Measurements from ENCODE around the gene SNRNP25. TPM values are rescaled to one million over a fixed set of nuclear protein-coding genes. Genes with fewer than 3 reads are reported as not detected.
"Not testable (repeated sequence)": the region's sequence is repeated elsewhere in the genome, so short reads cannot be mapped to it uniquely, and the experiment has no call there.

SNRNP25 gene
- 10 to 100 TPM in 5 of 6 donors, 1 to 10 TPM in 1; 6.9 to 26.2 (median 16.0) TPM for total RNA-seq

DNA sequence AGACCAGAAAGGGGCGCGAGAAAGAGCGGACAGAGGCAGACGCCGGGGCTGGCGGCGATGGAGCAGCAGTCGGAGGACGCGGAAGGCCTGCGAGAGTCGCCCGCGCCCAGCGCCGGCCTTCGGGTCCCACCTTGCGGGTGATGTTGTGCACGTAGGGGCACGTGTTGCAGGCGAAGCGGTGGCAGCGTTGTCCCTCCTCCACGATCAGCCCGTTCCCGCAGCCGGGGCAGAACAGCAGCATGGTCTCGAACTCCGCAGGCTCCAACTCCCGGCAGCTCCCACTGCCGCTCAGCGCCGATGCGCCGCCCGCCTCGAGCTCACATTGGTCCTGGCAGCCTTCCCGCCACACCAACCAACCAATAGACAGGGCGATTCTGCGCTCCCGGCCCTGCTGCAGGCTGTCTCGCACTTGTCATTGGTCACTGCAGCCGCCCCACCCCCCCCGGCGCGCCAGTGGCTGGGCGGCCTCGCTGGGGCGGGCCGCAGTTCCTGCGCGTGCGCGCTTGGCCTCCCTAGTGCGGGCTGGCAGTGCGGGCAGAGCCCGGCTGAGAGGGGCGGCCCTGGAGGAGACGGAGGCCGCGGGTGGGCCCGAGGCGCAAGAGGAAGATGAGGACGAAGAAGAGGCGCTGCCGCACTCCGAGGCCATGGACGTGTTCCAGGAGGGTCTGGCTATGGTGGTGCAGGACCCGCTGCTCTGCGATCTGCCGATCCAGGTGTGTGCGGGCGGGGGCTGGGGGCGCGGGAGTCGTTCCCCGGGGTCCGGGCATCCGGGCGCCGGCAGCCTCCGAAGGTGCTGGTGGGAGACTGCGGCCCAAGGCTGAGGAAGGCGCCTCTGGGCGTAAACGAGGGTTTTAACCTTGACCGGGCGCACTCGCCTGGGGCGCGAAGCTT, at the start of gene SNRNP25, which contains the start of gene POLR3K:
TSS of gene SNRNP25 (plus strand) at position 483 of the 891 bp plus-strand sequence. CDS start at position 672, 189 bp downstream.
TSS of gene POLR3K (minus strand) at position 263 of the 891 bp plus-strand sequence. CDS start at position 241, 22 bp downstream.
- peaks cover 3 to 29% (median 12%) of the 10 kb centered on the region in 4 donors for H3K4me1 ChIP-seq
- H3K27me3 ChIP-seq, result no peaks in the 10 kb centered on the region
- H3K4me3 ChIP-seq, result peak within 1 kb of the TSS; percentile 80 to 96 (median 90)
- H3K9me3 ChIP-seq, result no peaks in the 10 kb centered on the region
- 1 to 2% methylated on average over 41 to 58 of the region's 91 CpGs for WGBS, 2 donors
- peak; percentile 98 to 99 for DNase-seq
- H3K36me3 ChIP-seq, result peaks cover 12 to 33% (median 27%) of the 10 kb centered on the region in 4 donors
- peak; percentile 97 to 98 for ATAC-seq (ENCODE audit: low FRiP score in 2 of 2)
- peak within 1 kb of the TSS; percentile 57 to 82 (median 80) for H3K27ac ChIP-seq
- TF ChIP-seq, protein P1, sequence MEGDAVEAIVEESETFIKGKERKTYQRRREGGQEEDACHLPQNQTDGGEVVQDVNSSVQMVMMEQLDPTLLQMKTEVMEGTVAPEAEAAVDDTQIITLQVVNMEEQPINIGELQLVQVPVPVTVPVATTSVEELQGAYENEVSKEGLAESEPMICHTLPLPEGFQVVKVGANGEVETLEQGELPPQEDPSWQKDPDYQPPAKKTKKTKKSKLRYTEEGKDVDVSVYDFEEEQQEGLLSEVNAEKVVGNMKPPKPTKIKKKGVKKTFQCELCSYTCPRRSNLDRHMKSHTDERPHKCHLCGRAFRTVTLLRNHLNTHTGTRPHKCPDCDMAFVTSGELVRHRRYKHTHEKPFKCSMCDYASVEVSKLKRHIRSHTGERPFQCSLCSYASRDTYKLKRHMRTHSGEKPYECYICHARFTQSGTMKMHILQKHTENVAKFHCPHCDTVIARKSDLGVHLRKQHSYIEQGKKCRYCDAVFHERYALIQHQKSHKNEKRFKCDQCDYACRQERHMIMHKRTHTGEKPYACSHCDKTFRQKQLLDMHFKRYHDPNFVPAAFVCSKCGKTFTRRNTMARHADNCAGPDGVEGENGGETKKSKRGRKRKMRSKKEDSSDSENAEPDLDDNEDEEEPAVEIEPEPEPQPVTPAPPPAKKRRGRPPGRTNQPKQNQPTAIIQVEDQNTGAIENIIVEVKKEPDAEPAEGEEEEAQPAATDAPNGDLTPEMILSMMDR (IDR thresholded peaks at IDR 0.05), result peak in 1 of 6 experiments; percentile 27
- peak in 3 of 4 donors; percentile 17 to 84 (median 24) for TF ChIP-seq POLR2A (IDR thresholded peaks at IDR 0.05)
- no peak for TF ChIP-seq EP300 (IDR thresholded peaks at IDR 0.05)
- TF ChIP-seq POLR2AphosphoS5 (IDR thresholded peaks at IDR 0.05), result peak; percentile 2 to 75

DNA sequence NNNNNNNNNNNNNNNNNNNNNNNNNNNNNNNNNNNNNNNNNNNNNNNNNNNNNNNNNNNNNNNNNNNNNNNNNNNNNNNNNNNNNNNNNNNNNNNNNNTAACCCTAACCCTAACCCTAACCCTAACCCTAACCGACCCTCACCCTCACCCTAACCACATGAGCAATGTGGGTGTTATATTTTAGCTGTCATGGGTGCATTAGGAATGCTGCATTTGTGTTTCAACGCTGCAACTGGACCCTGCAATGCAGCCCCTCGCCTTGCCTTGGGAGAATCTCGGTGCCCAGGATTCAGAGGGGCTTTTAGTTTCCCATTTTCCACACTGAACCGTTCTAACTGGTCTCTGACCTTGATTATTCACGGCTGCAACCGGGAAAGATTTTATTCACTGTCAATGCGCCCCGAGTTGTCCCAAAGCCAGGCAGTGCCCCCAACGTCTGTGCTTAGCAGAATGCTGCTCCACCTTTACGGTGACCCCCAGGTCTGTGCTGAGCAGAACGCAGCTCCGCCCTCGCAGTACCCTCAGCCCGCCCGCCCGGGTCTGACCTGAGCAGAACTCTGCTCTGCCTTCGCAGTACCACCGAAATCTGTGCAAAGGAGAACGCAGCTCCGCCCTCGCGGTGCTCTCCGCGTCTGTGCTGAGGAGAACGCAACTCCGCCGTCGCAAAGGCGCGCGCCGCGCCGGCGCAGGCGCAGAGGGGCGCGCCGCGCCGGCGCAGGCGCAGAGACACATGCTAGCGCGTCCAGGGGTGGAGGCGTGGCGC, 43.5 kb upstream of the SNRNP25 start:
- H3K27ac ChIP-seq, result no peak overlapping the region
- DNase-seq, result peak in 1 of 2 donors; percentile 80
- H3K9me3 ChIP-seq, result peaks cover 0 to 7% (median 0%) of the 10 kb centered on the region in 4 donors
- 80 to 88% methylated on average over 3 to 48 of the region's 48 CpGs for WGBS, 2 donors
- no peaks in the 10 kb centered on the region for H3K36me3 ChIP-seq
- TF ChIP-seq POLR2AphosphoS5 (IDR thresholded peaks at IDR 0.05) (no peak), POLR2A (IDR thresholded peaks at IDR 0.05) (no peak), EP300 (IDR thresholded peaks at IDR 0.05) (no peak)
- TF ChIP-seq, protein P1 (IDR thresholded peaks at IDR 0.05), result no peak
- H3K27me3 ChIP-seq, result no peaks in the 10 kb centered on the region
- no peak overlapping the region for H3K4me3 ChIP-seq
- ATAC-seq (ENCODE audit: low FRiP score in 2 of 2), result peak in 1 of 2 donors; percentile 81
- H3K4me1 ChIP-seq, result no peaks in the 10 kb centered on the region

DNA sequence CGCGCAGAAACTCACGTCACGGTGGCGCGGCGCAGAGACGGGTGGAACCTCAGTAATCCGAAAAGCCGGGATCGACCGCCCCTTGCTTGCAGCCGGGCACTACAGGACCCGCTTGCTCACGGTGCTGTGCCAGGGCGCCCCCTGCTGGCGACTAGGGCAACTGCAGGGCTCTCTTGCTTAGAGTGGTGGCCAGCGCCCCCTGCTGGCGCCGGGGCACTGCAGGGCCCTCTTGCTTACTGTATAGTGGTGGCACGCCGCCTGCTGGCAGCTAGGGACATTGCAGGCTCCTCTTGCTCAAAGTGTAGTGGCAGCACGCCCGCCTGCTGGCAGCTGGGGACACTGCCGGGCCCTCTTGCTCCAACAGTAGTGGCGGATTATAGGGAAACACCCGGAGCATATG, 42.9 kb upstream of the SNRNP25 start:
- not testable (repeated sequence) for H3K27me3 ChIP-seq; H3K9me3 ChIP-seq; H3K4me1 ChIP-seq; ATAC-seq (ENCODE audit: low FRiP score in 2 of 2); H3K4me3 ChIP-seq; H3K36me3 ChIP-seq; H3K27ac ChIP-seq
- DNase-seq, result peak; percentile 95 to 99
- 9% methylated on average over 7 of the region's 27 CpGs; no CpG with 5 or more reads in 1 of the 2 donors for whole genome bisulfite sequencing, 2 donors
- TF ChIP-seq, protein P1 (IDR thresholded peaks at IDR 0.05), result peak in 5 of 6 experiments; percentile 35 to 61 (median 50)

DNA sequence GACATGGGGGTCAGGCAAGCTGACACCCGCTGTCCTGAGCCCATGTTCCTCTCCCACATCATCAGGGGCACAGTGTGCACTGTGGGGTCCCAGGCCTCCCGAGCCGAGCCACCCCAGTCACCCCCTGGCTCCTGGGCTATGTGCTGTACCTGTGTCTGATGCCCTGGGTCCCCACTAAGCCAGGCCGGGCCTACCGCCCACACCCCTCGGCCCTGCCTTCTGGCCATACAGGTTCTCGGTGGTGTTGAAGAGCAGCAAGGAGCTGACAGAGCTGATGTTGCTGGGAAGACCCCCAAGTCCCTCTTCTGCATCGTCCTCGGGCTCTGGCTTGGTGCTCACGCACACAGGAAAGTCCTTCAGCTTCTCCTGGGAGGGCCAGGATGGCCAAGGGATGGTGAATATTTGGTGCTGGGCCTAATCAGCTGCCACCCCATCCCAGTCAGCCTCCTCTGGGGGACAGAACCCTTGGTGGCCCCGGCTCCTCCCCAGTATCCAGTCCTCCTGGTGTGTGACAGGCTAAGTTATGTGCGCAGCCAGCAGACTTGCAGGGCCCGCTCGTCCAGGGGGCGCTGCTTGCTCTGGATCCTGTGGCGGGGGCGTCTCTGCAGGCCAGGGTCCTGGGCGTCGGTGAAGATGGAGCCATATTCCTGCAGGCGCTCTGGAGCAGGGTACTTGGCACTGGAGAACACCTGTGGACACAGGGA, 36.4 kb upstream of the SNRNP25 start:
- H3K36me3 ChIP-seq; H3K9me3 ChIP-seq; H3K27me3 ChIP-seq; H3K4me1 ChIP-seq; ATAC-seq (ENCODE audit: low FRiP score in 2 of 2); H3K27ac ChIP-seq; H3K4me3 ChIP-seq: not testable (repeated sequence)
- peak in 1 of 2 donors; percentile 46 for DNase-seq
- WGBS, 2 donors, result 92 to 96% methylated on average over 9 to 19 of the region's 20 CpGs

DNA sequence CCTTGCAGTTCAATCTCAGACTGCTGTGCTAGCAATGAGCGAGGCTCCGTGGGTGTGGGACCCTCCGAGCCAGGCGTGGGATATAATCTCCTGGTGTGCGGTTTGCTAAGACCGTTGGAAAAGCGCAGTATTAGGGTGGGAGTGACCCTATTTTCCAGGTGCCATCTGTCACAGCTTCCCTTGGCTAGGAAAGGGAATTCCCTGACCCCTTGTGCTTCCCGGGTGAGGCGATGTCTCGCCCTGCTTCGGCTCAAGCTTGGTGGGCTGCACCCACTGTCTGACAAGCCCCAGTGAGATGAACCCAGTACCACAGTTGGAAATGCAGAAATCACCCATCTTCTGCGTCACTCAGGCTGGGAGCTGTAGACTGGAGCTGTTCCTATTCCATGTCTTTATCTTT, 32.7 kb upstream of the SNRNP25 start:
- H3K4me1 ChIP-seq; H3K4me3 ChIP-seq; H3K27ac ChIP-seq; H3K36me3 ChIP-seq; ATAC-seq (ENCODE audit: low FRiP score in 2 of 2); DNase-seq; H3K9me3 ChIP-seq; H3K27me3 ChIP-seq: not testable (repeated sequence)
- 91 to 95% methylated on average over 11 to 12 of the region's 12 CpGs for WGBS, 2 donors

DNA sequence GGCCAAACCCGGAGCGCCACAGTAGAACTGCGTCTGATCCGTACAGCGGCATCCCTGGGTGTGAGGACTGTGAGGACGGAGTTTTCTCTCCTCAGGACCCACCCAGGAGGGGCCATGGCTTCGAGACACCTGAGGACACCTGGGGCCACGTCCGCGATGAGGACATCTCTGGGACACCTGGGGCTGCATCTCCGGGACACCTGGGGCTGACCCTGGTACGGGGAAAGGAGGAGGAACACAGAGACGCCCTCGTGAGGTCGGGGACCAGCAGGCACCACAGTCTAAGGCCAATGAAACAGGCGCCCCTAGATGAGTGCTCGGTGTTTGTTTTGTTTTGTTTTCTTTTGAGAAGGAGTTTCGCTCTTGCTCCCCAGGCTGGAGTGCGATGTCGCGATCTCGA, 29.5 kb upstream of the SNRNP25 start:
- H3K9me3 ChIP-seq, H3K4me3 ChIP-seq, H3K27me3 ChIP-seq, DNase-seq, H3K4me1 ChIP-seq, H3K36me3 ChIP-seq, H3K27ac ChIP-seq: not testable (repeated sequence)
- peak in 1 of 2 donors; percentile 25 for ATAC-seq (ENCODE audit: low FRiP score in 2 of 2)
- 88 to 95% methylated on average over 14 to 20 of the region's 22 CpGs for WGBS, 2 donors

DNA sequence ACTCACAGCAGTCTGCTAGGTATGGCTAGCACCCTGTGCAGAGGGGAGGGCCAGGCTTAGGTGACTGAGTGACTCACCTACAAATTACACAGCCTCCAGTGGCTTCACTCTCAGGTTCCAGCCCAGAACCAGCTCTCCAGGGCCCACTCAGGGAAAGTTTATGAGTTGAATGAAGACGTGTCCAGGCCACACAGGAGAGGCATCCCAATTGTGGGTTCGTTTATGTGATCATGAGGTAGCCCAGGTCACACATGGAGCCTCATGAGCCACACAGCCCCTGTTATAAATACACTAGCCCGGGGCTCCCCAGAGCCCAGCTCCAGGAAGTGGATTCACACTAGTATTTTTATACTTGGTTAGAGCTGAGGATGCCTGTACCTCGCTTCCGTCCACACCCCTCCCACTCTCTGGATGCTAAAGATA, 27.7 kb upstream of the SNRNP25 start:
- WGBS, 2 donors, result 40 to 80% methylated on average over 2 of the region's 5 CpGs
- H3K27ac ChIP-seq, H3K27me3 ChIP-seq, H3K4me3 ChIP-seq, H3K4me1 ChIP-seq, H3K9me3 ChIP-seq, DNase-seq, H3K36me3 ChIP-seq: not testable (repeated sequence)
- ATAC-seq (ENCODE audit: low FRiP score in 2 of 2), result peak in 1 of 2 donors; percentile 31

DNA sequence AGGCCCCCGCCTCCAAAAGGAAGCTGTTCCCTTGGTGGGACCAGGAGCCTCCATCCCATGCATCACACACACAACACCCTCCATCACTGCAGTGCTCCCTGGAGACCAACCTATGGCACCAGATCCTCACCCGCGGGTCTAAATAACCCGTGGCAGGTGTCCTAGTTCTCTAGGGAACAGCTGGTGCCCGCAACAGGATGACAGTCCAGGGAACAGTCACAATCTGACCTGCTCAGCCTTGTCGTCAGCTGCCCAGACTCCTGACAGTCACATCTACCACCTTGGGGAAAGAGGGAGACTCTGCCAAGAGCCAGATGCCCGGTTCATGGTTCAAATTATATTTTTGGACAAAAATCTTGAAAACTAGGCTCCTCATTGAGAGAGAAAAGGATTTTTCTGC, 23.0 kb upstream of the SNRNP25 start:
- not testable (repeated sequence) for H3K4me1 ChIP-seq; H3K4me3 ChIP-seq; ATAC-seq (ENCODE audit: low FRiP score in 2 of 2); H3K36me3 ChIP-seq; H3K27me3 ChIP-seq; H3K27ac ChIP-seq; DNase-seq; H3K9me3 ChIP-seq
- 86 to 100% methylated on average over 1 of the region's 7 CpGs for WGBS, 2 donors

All from upper lobe of left lung (tissue), 6 donors.